ENCODE data around the gene HOXA9. TPM values are rescaled to one million over a fixed set of nuclear protein-coding genes. Genes with fewer than 3 reads are reported as not detected.

The HOXA9 gene
- total RNA-seq, 1 experiment from 2014 or later: 91.0 TPM

GRCh38 chr7:27188386-27189294, 23.3 kb upstream of the HOXA9 start:
- intact Hi-C loops (cut with micrococcal nuclease): no loop called here
- TF ChIP-seq MAX (IDR thresholded peaks at IDR 0.05) (no peak), POLR2AphosphoS5 (IDR thresholded peaks at IDR 0.05; ENCODE audit: low read depth, low read length) (no peak), FOSL1 (IDR thresholded peaks at IDR 0.05; ENCODE audit: low read depth) (no peak), ATF3 (IDR thresholded peaks at IDR 0.05) (no peak), TCF7L2 (IDR thresholded peaks at IDR 0.05; ENCODE audit: borderline replicate concordance, extremely low read depth, insufficient read depth, insufficient read length) (no peak), EZH2 (IDR thresholded peaks at IDR 0.05) (no peak)
- H3K27ac ChIP-seq (ENCODE audit: low read depth, low read length): no peak overlapping the region
- DNase-seq (ENCODE audit: low read depth, low spot score) (no peak), ATAC-seq (no peak)
- no peaks in the 10 kb centered on the region for H4K20me1 ChIP-seq (ENCODE audit: insufficient read depth)
- no peaks in the 10 kb centered on the region for H3K27me3 ChIP-seq (ENCODE audit: insufficient read depth, low read length)
- no peaks in the 10 kb centered on the region for H3K9me2 ChIP-seq (ENCODE audit: insufficient read depth)
- H3K79me2 ChIP-seq (ENCODE audit: insufficient read depth, low read length): peaks cover 11% of the 10 kb centered on the region; the same call in 1 of the 2 replicates
- BruUV-seq (replicated peaks): no TSS peak
- H2AFZ ChIP-seq (ENCODE audit: low read depth, low read length, poor library complexity, severe bottlenecking): no peak overlapping the region
- ChIA-PET POLR2A (no interaction called here), RAD21 (ENCODE audit: low non-redundant PET in 1 of 2, low total read pairs in 2 of 2, uncharacterized antibody in 2 of 2, unreplicated experiment in 2 of 2) (no interaction called here), CTCF (interaction anchor here (2.2 kb wide), 1 partner anchor 9 kb away, joined by 9 read pairs; no protein-coding TSS in a partner anchor)
- no peaks in the 10 kb centered on the region for H3K9me3 ChIP-seq (ENCODE audit: control insufficient read depth in 1 of 2, insufficient read depth in 1 of 2, low read depth in 1 of 2, low read length in 2 of 2)
- H3K9ac ChIP-seq (ENCODE audit: low read length): no peak overlapping the region
- no peak overlapping the region for H3K4me2 ChIP-seq (ENCODE audit: low read length)
- no peaks in the 10 kb centered on the region for H3K36me3 ChIP-seq (ENCODE audit: control insufficient read depth in 1 of 2, insufficient read depth in 2 of 2, low read length in 2 of 2)
- H3K4me3 ChIP-seq (replicated peaks in 1 of 2; ENCODE audit: low read depth in 1 of 2, low read length in 2 of 2): no peak overlapping the region
- peaks cover 4 to 14% of the 10 kb centered on the region in 2 experiments; a peak in 3 of 4 replicates for H3K4me1 ChIP-seq (ENCODE audit: control insufficient read depth in 1 of 2, insufficient read depth in 2 of 2, low read length in 2 of 2)
